HG03469 (cell line): Measurements from ENCODE around the gene PRAMEF5.
"Not testable (repeated sequence)": the region's sequence is repeated elsewhere in the genome, so short reads cannot be mapped to it uniquely, and the experiment has no call there.

Source experiments
- ATAC-seq: cut with Tn5 transposase; IDR thresholded peaks from one replicate; pipeline ENCODE4 v1.9.1; 2021; ENCODE audit warnings: mild to moderate bottlenecking, moderate library complexity, moderate number of reproducible peaks; ENCODE audit not compliant: unreplicated experiment

Gene PRAMEF5

DNA sequence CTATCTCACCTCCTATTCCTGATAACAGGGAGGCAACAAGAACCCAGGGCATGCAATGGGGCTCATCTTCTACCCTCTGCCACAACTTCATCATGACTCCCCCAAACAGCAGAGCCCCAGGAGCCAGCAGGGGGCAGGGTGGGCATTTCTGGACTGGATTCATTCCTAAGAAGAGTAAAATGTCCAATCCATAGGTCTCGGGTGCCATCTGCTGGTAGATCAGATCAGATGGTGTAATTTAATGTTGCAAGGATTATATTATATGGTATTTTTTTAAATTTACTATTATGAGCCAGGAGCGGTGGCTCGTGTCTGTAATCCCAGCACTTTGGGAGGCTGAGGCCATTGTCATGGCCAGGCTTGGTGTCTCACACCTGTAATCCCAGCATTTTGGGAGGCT, 11.1 kb downstream of the PRAMEF5 start:
- not testable (repeated sequence) for ATAC-seq

DNA sequence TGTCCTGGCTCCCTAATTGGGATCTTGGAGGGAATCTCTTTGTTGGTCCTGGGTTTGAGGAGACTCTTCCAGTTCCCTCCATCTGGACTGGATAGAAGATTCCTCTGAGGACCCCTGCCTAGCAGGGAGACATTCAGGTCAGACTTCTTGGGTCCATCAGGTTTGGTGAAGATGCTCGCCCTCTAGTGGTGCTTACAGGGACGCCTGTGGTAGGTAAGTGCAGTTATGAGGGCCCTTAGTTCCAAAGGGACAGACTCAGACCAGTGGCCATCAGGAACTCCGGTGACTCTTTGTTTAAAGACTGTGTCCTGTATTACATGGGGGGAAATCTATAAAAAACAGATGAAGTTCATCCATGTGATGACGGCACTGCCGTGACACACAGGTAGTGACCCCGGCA, 23.0 kb downstream of the PRAMEF5 start:
- ATAC-seq: not testable (repeated sequence)

DNA sequence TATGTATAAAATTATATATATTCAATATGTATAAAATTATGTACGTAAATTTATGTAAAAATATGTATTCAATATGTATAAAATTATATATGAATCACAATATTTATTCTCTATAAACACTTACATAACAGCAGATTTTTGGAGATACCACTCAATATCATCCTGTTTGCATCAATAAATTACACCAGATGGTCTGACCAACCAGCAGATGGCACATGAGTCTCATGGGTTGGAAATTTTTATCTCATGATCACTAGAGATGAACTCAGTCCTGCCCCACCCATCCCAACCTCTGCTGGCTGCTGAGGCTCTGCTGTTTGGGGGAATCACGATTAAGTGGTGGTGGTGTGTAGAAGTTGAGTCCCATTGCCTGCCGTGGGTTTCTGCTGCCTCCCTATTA, 25.6 kb downstream of the PRAMEF5 start:
- not testable (repeated sequence) for ATAC-seq

DNA sequence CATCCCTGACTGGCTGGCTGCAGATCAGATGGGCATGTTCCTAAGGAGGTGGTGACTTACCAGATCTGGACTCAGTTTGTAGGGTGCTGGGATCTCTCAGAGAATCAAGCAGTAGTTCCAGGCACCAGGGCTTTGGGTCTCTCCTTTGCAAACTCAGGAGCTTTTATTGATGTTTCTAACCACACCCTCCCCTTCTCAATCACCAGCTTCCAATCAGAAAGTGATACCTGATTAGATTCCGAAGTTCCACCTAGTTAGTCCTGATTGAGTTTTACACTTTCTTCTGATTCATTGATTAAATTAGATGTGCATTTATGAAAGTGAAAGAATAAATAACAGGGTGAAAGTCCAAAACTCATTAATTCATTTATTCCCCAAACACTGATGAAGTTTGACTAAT, 31.0 kb downstream of the PRAMEF5 start, which contains the start of gene PRAMEF8:
TSS of gene PRAMEF8 (minus strand) at position 101 of the 400 bp plus-strand sequence. CDS start 1,046 bp downstream, outside the sequence.
- not testable (repeated sequence) for ATAC-seq

DNA sequence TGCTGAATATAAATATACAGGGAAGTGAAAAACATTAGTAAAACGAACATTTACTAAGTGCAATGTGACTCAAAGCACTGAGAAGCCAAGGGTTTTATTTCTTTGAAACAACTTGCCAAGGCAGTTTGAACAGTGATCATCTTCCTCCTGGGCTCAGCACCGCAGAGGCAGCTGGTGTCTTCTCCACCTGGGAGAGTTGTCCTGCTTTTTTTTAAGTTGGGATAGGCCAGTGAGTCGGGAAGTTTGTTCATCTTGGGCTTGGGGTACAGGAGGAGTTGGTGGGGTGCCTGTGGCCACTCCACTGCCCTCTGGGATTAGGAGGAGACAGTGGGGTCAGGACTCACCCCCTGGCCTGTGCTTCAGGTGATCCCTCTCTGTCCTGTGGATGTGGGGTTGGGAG, 35.0 kb downstream of the PRAMEF5 start:
- ATAC-seq: not testable (repeated sequence)

DNA sequence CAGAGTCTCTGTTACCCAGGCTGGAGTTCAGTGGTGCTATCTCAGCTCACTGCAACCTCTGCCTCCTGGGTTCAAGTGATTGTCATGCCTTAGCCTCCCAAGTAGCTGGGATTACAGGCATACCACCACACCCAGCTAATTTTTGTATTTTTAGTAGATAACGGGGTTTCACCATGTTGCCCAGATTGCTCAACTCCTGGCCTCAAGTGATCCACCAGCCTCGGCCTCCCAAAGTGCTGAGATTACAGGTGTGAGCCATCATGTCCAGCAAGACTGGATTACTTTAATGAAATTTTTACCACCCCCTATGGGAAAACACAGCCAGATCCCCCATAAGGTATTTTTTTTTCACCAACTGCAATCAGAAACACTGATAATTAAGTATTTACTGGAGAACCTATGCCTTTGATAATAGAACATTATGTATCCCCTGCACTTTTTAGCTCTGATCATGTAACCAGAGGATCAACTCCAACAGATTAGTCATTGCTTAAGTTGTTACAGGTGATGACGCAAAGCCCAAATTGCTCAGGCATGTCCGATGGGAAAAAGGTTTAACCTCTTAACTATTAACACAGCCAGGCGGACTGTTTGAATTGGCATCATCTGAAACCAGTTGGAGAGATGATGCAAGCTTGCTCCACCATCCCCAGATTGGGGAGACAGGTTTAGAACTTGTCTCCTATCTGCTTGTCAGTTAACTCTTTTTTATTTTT, 43.4 kb downstream of the PRAMEF5 start:
- ATAC-seq: not testable (repeated sequence)

DNA sequence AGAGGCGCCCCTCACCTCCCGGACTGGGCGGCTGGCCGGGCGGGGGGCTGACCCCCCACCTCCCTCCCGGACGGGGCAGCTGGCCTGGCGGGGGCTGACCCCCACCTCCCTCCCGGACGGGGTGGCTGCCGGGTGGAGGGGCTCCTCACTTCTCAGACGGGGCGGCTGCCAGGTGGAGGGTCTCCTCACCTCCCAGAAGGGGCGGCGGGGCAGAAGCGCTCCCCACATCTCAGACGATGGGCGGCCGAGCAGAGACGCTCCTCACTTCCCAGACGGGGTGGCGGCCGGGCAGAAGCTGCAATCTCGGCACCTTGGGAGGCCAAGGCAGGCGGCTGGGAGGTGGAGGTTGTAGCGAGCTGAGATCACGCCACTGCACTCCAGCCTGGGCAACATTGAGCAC, 44.7 kb downstream of the PRAMEF5 start:
- ATAC-seq: not testable (repeated sequence)

DNA sequence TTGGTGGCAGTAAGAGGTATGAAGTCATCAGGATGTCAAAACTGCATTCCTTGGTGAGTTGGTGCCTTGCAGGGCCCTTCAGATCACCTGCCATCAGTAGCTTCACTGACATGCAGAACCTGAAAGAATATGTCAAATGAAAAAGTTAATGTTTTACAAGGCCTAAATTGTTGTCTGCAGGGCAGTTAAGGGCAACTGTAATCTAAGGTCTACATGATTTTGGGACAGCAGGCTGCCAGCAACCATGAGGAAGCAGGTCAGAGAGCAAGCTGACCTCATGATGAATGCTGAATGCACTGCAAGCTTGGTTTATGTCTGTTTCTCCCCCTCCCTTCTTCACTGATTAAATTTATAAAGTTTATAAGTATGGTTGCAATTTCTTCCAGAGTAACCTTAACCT, 48.2 kb downstream of the PRAMEF5 start:
- ATAC-seq: not testable (repeated sequence)

DNA sequence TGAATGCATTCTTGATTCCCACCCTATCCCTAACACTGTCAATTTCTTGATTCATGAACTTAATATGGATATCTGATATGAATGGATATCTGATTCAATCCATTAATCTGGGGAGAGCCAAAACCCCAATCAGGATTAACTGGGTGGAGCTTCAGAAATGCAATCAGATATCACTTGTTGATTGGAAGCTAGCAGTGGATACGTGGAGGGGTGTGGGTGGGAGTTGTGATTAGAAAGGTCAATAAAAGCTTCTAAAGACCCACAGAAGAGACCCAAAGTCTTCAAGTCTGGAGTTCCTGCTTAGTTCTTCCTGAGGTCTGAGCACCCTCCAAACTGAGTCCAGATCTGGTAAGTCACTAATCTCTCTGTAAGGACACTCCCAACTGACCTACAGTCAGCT, 49.2 kb downstream of the PRAMEF5 start, which contains the start of gene PRAMEF33:
TSS of gene PRAMEF33 (plus strand) at position 301 of the 400 bp plus-strand sequence. CDS start 2,416 bp downstream, outside the sequence.
- not testable (repeated sequence) for ATAC-seq
